22Rv1 (cell line): Measurements from ENCODE around the gene FKBP2.

Source experiments
- H3K27ac ChIP-seq: fragments of 450-650 bp; 2 replicates; pipeline ENCODE4 v1.5.1; 2017
- CTCF ChIP-seq: fragments of 450-650 bp; IDR thresholded peaks from 2 replicates; pipeline ENCODE4 v1.5.1; 2017; ENCODE audit warnings: mild to moderate bottlenecking
- ZFX ChIP-seq: fragments of 450-650 bp; IDR thresholded peaks from 2 replicates; pipeline ENCODE4 v1.6.1; 2017; ENCODE audit warnings: antibody characterized with exemption, borderline replicate concordance

Gene FKBP2

GRCh38 chr11:64255135-64256128 is 14.5 kb downstream of the FKBP2 start:
- no peak overlapping the region for H3K27ac ChIP-seq
- TF ChIP-seq ZFX (no peak), CTCF (no peak)

- TF ChIP-seq ZFX (no peak), CTCF (no peak)
- H3K27ac ChIP-seq, result no peak overlapping the region
These were observed 15.4 kb downstream of the FKBP2 start for GRCh38 chr11:64256300-64256699.

GRCh38 chr11:64258356-64258755 is 17.5 kb downstream of the FKBP2 start:
- TF ChIP-seq ZFX, result no peak
- TF ChIP-seq CTCF, result no peak
- H3K27ac ChIP-seq, result no peak overlapping the region

- TF ChIP-seq CTCF (no peak), ZFX (no peak)
- no peak overlapping the region for H3K27ac ChIP-seq
These were observed 18.1 kb downstream of the FKBP2 start for GRCh38 chr11:64258946-64259532.

- TF ChIP-seq ZFX (no peak), CTCF (no peak)
- H3K27ac ChIP-seq, result no peak overlapping the region; the same call in 1 of the 2 replicates
These were observed 18.7 kb downstream of the FKBP2 start for GRCh38 chr11:64259533-64260067.

- TF ChIP-seq ZFX, result no peak
- no peak for TF ChIP-seq CTCF
- H3K27ac ChIP-seq, result no peak overlapping the region; the same call in 1 of the 2 replicates
These were observed 19.3 kb downstream of the FKBP2 start for GRCh38 chr11:64260147-64260708.
